ENCODE measurements around the gene CAPN11.
A peak's percentile ranks its signal among the peaks of the same experiment; 100 is the strongest.

Gene CAPN11

DNA sequence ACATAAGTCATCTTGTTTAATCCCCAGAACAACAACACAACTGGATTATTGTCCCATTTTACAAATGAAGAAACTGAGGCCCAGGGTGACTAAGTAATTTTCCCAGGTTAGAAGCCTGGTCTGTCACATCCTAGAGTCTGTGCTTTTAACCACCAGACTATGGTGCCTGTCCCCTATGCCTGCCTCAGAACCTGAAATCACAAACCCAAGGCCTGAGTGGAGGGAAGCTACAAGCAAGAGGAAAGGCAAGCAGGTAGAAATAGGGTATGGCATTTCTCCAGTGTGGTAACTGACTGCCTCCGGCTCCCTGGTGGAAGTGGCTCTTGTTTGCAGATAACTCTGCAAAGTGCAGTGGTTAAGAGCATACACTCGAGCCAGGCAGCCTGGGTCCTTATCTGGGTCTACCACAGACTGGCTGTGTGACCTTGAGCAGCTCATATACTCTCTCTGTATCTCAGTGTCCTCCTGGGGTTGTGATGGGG is 28.7 kb upstream of the CAPN11 start:
- no peak overlapping the region for H3K9ac ChIP-seq
- H3K27me3 ChIP-seq (ENCODE audit: control insufficient read depth, insufficient read depth, low read length), result no peaks in the 10 kb centered on the region
- H3K4me3 ChIP-seq (ENCODE audit: low read depth, low read length), result no peak overlapping the region
- H3K36me3 ChIP-seq (ENCODE audit: control insufficient read depth, insufficient read depth, low read length), result no peaks in the 10 kb centered on the region
- H3K4me1 ChIP-seq, result peaks cover 5% of the 10 kb centered on the region
- no peaks in the 10 kb centered on the region for H3K9me3 ChIP-seq (ENCODE audit: control insufficient read depth, low read length)
- no peak overlapping the region for H3K27ac ChIP-seq
- no peak overlapping the region for H3K4me2 ChIP-seq (ENCODE audit: low read length)
- peaks cover 13% of the 10 kb centered on the region for H3K79me2 ChIP-seq
- H2AFZ ChIP-seq, result no peak overlapping the region
- TF ChIP-seq CTCF (IDR thresholded peaks at IDR 0.05), result no peak

DNA sequence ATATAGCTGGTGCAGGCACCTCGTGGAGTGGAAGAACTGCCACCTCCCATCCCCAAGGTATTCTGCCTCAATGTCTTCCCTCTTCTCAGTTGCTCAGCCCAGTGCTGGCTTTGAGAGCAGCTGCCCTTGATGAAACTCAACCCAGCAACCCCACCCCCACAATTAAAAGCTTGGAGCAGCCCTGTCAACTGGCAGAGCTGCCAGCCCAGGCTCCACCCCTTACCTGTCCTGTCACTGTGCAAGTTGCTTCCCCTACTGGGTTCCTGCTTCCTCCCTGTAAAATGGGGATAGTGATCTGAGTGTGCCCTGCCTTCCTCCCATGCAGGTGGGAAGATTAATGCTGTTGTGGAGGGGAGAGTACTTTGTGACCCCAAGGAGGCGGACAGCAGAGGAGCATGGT is 26.7 kb upstream of the CAPN11 start:
- Histone ChIP-seq H3K4me2 (ENCODE audit: low read length) (no peak overlapping the region), H3K4me1 (peaks cover 5% of the 10 kb centered on the region), H3K36me3 (ENCODE audit: control insufficient read depth, insufficient read depth, low read length) (no peaks in the 10 kb centered on the region), H2AFZ (no peak overlapping the region), H3K27ac (no peak overlapping the region), H3K4me3 (ENCODE audit: low read depth, low read length) (no peak overlapping the region), H3K9me3 (ENCODE audit: control insufficient read depth, low read length) (no peaks in the 10 kb centered on the region), H3K9ac (no peak overlapping the region), H3K27me3 (ENCODE audit: control insufficient read depth, insufficient read depth, low read length) (no peaks in the 10 kb centered on the region), H3K79me2 (no peaks in the 10 kb centered on the region)
- no peak for TF ChIP-seq CTCF (IDR thresholded peaks at IDR 0.05)

- H3K27me3 ChIP-seq (ENCODE audit: control insufficient read depth, insufficient read depth, low read length), result no peaks in the 10 kb centered on the region
- no peaks in the 10 kb centered on the region for H3K9me3 ChIP-seq (ENCODE audit: control insufficient read depth, low read length)
- peaks cover 5% of the 10 kb centered on the region for H3K4me1 ChIP-seq
- TF ChIP-seq CTCF (IDR thresholded peaks at IDR 0.05), result no peak
- no peak overlapping the region for H2AFZ ChIP-seq
- H3K79me2 ChIP-seq, result no peaks in the 10 kb centered on the region
- H3K4me2 ChIP-seq (ENCODE audit: low read length), result no peak overlapping the region
- H3K9ac ChIP-seq, result no peak overlapping the region
- H3K4me3 ChIP-seq (ENCODE audit: low read depth, low read length), result no peak overlapping the region
- H3K36me3 ChIP-seq (ENCODE audit: control insufficient read depth, insufficient read depth, low read length), result no peaks in the 10 kb centered on the region
- H3K27ac ChIP-seq, result no peak overlapping the region
These were observed 26.1 kb upstream of the CAPN11 start for GRCh38 chr6:44132476-44132875.

GRCh38 chr6:44133003-44133931 is 25.4 kb upstream of the CAPN11 start:
- H3K79me2 ChIP-seq, result no peaks in the 10 kb centered on the region

More at GRCh38 chr6:44133003-44133931, 25.4 kb upstream of the CAPN11 start:
- no peak for TF ChIP-seq CTCF (IDR thresholded peaks at IDR 0.05)
- H3K4me2 ChIP-seq (ENCODE audit: low read length), result peak overlapping the region; percentile 13
- peaks cover 5% of the 10 kb centered on the region for H3K4me1 ChIP-seq
- H3K36me3 ChIP-seq (ENCODE audit: control insufficient read depth, insufficient read depth, low read length), result no peaks in the 10 kb centered on the region
- H3K9ac ChIP-seq, result no peak overlapping the region
- no peak overlapping the region for H3K27ac ChIP-seq
- H3K4me3 ChIP-seq (ENCODE audit: low read depth, low read length), result no peak overlapping the region
- H2AFZ ChIP-seq, result peak overlapping the region; percentile 38
- H3K9me3 ChIP-seq (ENCODE audit: control insufficient read depth, low read length), result no peaks in the 10 kb centered on the region
- H3K27me3 ChIP-seq (ENCODE audit: control insufficient read depth, insufficient read depth, low read length), result no peaks in the 10 kb centered on the region

All from parathyroid adenoma (tissue), 2 donors.